HG03196 (cell line): Measurements from ENCODE around the gene UBXN11.
A peak's percentile ranks its signal among the peaks of the same experiment; 100 is the strongest.

Experiments
- ATAC-seq: cut with Tn5 transposase; IDR thresholded peaks from one replicate; pipeline ENCODE4 v1.9.1; 2021; ENCODE audit not compliant: unreplicated experiment

UBXN11 gene

DNA sequence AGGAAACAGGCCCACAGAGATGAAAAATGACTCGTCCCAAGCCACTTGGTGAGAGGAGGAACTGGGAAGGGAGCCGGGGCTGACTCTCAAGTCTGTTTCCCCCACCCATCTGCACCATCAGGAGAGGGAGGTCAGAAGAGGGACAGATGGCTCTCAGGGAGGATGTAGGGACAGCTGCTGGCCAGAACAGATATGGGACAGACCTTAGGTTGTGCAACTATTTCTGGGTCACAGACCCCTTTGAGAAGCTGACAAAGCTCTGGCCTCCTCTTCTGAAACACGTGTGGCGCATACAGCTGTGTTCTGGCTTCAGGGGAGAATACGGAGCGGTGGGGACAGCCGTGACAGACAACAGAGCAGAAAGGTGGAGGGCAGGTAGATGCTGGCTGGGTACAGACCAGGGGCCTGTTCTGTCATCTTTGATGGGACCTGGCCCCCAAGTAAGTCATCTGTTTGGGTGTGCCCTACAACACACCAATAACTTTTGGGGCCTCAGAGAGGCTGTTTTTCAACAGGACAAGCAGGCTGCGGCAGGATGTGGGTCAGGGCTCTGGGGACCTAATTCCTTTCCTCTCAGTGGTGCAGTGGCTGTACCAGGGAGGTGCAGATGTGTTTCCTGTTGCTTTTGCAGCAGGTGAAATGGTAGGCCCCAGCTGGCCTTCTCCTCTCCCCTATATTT lies 19.3 kb downstream of the UBXN11 start:
- no peak for ATAC-seq

DNA sequence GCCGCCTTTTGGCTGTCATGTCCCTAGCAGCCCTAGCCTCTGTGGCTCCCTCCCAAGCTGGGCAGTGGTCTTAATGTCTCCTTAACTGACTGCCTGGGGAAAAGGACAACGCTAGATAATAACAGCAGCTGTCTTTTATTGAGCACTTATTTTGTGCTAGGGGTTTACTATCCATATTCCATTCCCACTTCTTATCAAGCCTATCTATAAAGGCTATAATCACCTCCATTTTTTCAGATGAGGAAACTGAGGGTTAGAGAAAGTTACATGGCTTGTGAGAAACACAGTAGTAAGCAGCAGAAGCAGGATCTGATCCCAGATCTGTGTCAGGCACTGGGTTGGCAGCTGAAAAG lies 20.4 kb downstream of the UBXN11 start:
- ATAC-seq = no peak

DNA sequence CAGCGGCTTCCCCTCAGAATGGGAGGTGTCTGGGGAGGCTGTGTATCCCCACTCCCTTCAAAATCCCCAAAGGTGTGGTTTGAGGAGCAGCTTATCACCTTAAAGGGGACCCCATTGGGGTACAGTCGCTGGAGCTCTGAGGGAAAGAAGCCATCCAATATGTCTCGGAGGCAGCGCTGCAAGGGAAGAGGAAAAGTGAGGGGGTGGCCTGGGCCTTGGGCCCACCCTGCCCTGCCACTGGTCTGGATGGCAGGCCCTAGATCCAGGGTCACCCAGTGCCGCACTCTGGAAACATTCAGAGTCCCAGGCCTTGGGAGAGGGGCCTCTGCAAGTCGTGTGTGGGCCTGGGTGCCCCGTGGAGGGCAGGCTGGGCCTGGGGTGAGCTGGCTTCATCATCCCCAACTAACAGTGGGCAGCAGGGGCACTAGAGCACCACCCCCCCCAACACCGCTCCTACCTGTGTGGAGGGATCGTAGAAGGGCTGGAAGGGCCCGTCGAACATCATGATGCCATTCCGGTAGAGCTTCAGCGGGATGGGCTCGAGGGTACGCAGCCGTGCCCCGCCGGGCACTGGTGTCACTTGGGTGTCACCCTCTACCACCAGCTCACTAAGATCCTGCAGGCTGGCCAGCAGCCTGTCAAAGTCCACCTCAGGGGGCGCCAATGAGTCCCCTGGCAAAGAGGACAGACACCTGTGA lies 20.9 kb downstream of the UBXN11 start:
- no peak for ATAC-seq

DNA sequence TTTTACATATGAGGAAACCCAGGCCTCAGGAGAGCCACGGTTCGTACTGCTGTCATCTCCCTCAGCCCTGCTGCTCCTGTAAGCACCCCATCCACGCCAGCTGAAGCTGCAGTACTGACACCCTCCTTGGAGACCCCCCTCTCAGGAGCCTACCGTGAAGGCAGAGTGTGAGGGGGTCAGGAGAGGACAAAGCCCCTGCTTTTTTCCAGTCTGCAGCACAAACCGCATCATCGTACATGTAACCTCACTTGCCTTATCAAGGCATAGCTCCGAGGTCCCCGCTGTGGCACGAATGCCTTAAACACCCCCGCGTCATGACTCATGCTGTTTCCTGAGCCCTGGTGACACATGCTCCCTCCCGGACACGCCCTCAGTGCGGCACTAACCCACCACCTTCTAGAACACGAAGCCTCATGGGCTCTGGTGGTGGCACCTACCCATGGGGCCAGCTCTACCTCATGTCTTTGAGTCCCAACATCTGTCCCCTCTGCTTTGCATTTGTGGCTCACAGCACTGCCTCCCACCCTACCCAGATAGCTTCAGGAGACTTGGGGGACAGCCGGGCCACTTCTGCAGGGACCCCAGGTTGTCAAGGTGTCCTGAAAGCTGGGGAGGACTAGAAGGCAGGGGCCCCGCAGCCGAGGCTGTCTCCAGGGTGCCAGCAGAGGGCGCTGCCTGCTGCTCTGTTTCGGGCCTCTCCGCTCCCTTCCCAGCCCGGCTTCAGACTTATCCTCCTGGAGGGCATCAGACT lies 21.7 kb downstream of the UBXN11 start:
- peak; percentile 27 for ATAC-seq

DNA sequence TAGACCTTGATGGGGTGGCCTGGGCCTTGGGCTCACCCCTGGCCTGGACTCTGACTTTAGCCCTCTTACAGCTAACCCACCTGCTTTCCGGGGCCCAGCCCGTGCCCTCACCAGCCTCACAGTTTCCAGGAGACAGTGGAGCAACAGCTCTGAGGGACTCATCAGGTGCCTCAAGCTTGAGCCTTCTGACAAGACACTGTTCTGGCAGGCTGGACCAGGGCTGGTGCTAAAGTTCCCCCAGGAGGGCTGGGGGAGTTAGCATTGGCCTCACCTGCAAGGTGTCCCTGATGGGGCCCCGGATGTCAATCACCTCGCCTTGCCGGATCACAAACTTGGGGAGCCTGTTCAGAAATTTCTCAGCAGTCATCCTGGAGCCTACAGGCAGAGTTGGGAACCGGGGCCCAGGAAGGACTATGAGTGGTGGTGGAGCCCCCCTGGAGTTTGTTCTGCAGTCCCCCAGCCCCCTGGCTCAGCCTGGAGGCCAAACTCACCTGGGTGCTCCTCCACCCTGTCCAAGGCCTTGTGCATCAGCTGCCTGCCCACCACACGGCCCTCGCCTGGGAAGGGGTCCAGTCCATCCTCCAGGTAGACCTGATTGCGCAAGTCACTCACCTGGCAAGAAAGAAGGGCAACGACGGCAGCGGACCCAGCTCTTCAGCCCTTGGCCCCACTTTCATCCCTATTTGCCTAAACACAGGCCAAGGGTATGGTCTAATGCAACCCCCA lies 22.4 kb downstream of the UBXN11 start:
- ATAC-seq = no peak

DNA sequence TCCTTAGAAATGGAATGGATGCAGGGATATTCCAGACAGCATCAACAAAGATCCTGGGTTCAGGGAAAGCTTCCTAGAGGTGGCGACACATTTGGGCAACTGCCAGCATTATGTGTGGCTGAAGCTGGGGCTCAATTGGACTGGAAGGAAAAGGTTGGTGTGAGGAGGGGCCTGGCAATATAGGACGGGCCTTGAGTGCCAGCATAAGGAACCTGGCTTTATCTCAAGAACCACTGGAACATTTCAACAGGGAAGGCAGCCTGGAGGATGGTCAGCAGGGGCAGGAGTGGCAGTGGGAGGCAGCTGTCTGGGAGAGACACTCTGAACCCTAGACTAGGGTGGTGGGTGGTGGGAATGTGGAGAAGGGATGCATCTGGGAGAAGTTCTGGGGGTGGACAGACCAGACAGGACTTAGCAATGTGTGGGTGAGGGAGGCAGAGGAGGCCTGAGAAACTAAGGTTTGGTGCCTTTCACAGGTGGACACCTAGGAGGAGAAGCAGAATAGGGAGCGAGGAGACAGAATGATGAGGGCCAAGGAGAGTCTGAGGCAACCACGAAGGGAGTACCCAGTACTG lies 23.1 kb downstream of the UBXN11 start:
- ATAC-seq = no peak

DNA sequence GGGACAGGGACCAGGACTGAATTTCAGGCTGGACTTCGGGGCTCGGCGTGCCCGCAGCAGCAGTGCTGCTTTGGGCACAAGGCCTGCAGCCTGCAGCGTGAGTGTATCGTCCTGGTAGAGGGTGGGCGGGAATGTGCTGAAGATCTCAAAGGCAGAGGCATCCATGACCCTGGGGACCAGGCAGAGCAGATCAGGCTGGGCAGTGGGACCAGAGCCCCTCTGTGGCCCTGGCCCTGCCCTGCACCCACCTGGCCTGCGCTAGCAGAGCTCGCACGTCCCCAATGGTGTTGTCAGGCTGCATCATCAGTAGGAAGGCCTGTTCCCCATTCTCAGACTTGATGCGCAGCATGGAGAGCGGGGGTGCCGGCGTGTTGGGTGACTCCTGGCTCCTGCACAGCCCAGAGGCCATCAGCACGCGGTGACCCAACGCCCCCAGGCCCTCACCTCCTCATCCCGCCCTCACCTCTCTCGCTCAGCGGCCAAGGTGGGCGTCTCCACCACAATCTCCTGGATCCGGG lies 24.0 kb downstream of the UBXN11 start:
- no peak for ATAC-seq

DNA sequence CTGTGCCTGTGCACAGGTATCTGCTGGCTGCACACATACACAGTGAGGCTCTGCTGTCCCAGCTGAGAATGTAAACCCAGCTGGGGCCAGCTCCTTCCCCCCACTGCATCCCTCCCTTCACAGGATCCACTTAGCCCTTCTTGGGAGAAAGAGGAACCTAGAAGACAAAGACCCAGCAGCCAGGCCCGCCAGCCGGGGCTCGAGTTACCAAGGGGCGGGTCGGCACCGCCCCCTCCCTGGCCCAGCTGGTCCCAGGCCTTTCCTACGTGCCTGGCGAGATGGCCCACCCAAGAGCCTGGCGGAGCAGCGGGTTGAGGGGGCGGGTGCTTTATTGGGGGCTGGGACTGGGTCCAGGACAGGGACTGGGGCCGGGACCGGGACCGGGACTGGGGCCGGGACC lies 24.5 kb downstream of the UBXN11 start:
- no peak for ATAC-seq

DNA sequence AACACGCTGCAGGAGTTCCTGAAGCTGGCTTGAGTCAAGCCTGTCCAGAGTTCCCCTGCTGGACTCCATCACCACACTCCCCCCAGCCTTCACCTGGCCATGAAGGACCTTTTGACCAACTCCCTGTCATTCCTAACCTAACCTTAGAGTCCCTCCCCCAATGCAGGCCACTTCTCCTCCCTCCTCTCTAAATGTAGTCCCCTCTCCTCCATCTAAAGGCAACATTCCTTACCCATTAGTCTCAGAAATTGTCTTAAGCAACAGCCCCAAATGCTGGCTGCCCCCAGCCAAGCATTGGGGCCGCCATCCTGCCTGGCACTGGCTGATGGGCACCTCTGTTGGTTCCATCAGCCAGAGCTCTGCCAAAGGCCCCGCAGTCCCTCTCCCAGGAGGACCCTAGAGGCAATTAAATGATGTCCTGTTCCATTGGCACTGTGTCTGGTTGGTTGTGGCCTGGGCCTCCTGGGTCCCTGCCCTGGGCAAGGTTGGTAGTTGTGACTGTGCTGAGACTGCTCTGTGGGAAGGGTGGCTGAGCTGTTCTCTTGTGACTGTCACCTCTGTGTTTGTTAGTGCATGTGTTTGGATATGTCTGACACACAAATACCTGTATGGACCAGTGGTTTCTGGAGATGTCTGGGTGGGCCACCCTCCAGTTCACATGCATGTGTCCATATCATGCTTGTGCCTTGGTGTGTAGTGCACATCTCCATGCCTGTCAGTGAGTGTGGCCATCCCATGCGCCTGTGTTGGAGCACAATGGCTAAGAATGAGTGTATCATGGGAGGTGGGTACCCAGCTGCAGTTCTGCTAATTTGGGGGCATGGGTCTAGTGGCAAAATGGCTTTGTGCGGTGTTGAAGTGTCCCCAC lies 25.1 kb downstream of the UBXN11 start:
- ATAC-seq = no peak

DNA sequence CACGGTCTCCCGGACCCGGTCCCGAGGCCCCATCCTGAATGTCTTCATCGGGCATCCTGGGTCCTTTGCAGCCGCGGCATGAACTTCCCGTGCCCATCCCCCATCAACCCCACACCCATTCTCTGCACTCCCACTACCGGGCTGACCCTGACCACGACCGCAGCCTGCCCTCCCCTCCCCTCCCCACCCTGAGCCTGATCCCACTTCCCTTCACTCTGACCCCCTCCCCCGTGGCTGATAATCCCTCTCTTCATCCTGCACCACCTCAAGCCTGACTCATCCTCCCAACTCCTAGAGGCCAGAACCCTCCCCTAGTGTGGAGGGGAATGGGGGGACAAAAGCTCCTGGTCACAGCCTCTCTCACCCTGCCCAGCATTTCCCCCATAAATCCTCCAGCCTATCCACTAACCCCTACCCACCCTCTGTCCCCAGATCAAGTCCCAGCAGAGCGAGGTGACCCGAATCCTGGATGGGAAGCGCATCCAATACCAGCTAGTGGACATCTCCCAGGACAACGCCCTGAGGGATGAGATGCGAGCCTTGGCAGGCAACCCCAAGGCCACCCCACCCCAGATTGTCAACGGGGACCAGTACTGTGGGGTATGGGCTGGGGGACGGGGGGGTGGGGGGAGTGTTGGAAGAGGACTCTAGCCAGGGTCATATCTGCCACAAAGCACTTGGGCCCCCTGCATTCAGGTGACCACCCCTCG lies 25.9 kb downstream of the UBXN11 start:
- ATAC-seq = no peak

DNA sequence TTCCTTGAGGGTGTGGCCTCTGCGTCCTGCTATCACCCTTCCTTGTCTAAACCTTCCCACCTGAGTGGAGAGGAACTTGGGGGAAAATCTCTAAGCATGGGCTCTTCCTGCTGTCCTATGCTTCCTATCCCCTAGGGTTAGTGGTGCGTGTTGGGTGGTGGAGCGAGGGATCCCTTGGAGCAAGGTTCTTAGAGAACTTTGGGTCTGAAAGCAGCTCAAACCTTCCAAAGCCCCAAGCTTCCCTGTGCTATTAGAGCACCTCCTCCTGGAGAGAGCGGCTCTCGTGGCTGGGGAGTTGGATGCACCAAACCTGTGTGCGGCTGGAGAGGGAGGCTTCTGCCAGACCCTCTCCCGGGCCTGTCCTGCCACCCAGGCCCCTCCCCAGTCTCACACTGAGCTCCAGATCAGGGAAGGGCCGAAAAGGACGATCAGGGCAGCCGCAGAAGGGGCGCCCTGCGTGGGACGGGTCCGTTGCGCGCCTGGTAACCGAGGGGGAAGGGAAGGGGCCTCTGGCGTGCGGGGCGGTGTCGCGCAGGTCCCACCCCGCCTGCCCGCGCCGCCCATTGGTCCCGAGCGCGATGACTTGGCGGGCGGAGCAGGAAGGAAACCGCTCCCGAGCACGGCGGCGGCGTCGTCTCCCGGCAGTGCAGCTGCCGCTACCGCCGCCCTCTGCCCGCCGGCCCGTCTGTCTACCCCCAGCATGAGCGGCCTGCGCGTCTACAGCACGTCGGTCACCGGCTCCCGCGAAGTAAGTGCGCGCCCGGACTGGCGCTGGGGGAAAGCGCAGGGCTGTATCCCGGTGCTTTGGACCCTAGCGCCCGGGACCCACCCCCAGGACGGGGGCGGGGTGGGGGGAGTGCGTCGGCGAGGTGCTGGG lies 26.7 kb downstream of the UBXN11 start, which contains the start of gene SH3BGRL3:
SH3BGRL3 (plus strand) TSS at position 631 of the 877 bp plus-strand sequence; CDS start at position 701, 70 bp downstream.
- peak; percentile 48 for ATAC-seq

DNA sequence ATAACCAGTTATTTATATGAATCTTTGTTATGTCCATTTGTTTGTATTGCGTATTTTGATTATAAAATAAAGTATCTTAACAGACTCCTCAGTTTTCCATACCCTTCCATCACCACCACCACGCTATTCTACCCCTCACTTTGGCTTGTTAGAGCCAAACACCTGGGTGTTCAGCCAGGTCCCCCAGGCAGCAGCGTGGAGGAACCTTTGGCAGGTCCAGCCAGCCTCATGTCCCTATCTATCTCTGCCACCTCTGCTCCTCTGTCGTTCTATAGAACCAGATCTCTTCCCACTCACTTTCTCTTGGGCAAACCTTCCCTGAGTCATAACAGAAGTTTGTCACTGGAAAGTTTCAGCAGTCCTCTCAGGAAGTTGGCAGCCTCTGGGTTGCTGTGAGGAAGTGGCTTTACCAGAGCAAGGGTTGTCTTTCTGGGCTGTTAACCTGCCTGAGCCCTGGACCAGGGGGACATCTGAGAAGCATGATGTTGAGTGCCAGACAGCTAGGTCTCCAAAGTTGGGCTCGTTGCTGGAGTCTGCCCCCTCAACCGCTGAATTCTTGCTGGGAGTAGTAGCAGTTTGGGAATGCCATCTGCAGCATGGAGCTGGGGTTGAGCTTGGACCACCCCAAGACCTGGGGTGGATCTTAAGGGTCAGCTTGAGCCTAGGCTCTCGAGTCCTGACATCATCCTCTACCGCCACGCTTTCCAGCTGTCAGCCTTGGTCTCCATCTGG lies 27.5 kb downstream of the UBXN11 start:
- no peak for ATAC-seq

DNA sequence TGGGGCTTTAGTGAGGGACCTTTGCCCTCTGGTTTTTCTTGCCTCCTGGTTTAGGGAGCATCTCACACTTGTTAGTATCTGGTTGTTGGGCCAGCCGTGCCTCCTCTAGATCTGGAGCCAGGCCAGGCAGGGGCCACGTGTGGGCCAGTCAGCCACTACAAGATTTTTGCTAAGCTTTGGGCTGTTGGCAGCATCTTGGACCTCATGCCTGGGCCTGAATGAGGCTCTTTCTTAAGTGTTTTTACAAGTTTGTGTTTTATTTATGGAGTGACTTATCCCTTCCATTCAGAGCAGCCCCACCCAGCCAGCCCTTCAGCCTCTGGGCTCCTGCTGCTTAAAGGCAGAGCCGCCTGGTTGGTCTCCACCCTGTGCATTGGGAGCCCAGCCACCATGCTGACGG lies 28.1 kb downstream of the UBXN11 start:
- no peak for ATAC-seq

DNA sequence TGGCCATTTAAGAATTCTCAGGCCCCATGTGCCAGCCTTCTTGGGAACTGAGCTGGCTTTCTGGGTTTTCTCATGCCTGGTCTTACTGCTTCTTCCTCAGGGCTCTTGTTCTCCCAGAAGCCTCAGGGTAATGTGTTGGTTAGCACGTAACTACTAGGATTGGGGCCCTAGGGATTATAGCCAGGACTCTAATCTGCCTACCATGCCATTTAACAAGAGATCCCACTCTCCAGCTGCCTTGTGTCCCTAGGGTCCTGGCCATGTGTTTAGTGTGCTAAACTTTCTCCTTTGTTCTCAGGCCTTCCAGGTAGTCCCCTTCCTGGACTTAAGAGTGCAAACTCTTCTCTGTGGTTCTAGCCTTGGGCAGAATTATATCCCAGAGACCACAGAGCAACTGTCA lies 28.7 kb downstream of the UBXN11 start:
- ATAC-seq = no peak

DNA sequence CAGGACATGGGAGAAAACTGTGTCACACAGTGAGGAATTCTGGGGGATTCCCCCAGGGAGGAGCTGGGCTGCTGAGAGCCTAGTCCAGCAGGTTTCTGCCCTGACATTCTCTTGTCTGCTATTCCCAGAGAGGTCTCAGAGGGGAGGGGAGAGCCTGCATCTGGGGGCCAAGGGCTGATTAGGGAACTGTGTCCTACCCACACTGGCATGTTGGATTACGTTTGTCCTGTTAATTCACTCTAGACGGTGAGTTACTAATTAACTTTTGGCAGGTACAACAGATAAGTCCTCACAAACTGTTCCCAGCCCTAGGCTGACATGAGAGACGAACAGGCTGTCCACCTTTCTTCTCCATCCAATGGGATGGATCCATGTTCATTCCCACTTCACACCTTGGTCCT lies 29.2 kb downstream of the UBXN11 start:
- ATAC-seq = no peak

DNA sequence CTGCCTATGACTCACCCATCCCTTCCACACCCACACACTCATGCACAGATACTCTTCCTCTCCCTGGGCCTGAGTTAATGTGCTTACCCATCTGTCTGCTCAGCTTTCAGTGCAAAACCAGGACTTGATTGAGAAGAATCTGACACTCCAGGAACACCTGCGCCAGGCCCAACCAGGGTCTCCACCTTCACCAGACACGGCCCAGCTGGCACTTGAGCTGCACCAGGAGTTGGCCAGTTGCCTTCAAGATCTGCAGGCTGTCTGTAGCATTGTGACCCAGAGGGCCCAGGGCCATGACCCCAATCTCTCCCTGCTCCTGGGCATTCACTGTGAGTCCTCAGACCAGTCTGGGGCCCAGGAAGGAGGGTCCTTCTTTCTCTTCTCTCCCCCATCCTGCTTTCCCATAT lies 30.0 kb downstream of the UBXN11 start:
- ATAC-seq = no peak

DNA sequence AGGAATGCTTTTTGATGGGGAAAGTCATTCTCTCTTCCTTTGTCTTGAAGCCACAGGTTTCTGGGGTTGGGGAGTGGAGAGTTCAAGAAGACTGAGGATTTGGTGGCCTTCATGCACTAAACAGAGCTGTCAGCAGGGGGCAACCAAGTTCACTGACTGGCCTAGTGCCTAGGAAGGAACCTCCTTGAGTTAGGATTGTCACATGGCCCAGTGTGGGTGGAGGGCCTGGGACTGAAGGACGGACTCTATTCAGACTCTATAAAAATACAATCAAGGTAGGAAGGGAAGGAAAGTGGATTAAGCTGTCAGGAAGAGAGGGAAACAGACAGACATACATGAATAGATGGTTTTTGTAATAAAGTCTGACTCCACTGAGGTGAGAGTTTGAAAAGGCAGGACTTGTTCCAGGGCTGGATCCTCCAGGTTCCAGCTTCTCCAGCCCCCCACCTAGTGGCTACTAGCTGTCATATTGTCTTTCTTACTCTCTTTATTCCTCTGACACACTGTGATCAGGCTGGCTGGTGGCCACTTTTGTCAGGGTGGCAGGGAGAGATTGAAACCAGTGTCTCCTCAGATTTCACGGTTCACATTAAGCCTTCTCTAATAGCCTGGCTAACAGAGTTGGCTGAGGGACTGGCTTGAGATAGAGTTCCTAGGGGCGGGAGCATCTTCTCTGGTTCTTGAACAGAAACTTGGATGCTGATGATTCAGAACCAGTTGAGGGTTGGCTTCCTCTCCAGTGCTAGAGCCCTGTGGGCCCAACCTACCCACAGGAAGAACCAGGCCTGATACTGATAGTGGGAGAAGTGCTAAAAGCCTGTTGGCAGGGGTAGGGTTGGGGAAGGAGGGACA lies 30.6 kb downstream of the UBXN11 start:
- no peak for ATAC-seq
